GM19395 (cell line): ENCODE measurements around the gene GAPDHS.

Source experiments
- ATAC-seq: cut with Tn5 transposase; IDR thresholded peaks from one replicate; pipeline ENCODE4 v1.9.1; 2021; ENCODE audit warnings: mild to moderate bottlenecking, moderate library complexity; ENCODE audit not compliant: unreplicated experiment

Gene GAPDHS

DNA sequence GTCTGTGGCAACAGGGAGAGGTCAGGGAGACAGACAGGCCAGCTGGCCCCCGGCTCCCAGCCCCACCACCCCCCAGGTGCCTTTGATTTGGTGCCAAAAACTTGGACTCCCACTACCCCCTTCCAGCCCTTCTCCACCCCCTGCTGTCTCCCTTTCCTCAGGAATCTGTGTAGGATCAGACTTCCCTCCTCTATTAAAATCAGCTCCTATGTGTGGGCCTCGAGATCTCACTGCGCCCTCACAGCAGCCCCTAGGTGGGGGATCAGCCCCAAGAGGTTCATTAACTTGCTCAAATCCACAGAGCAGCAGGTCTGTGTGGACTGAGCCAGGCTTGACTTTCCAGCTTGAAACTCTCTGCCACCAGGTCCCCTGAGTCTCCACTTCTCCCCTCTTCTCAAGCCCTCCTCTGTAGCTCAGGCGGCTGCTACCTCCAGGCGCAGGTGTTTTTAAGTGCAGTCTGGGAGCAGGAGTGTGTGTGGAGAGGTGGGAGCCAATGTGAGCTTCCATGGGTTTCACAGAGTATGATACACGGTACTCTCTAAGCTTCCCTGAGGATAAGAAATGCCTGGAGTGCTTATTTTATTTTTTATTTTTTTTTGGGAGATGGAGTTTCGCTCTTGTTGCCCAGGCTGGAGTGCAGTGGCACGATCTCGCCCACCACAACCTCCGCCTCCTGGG lies 1.7 kb downstream of the GAPDHS start:
- no peak for ATAC-seq

DNA sequence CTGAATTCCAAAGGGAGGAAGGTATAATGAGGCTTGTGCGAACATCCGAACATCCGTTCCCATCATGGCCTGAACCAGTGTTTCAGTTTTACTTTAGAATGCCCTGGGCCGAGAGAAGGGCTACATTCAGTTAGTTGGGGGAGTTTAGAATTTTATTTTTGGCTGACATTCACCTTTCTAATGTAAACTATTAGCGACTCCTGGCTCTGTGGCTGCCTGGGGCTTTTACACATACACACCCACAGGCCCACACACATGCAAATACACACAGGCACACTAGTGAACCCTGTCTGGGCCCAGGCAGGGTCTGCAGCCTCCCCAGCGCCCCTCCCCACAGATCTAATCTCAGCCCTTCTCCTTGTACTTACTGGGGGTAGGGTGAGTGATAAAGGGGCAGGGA lies 6.1 kb downstream of the GAPDHS start:
- ATAC-seq = no peak

DNA sequence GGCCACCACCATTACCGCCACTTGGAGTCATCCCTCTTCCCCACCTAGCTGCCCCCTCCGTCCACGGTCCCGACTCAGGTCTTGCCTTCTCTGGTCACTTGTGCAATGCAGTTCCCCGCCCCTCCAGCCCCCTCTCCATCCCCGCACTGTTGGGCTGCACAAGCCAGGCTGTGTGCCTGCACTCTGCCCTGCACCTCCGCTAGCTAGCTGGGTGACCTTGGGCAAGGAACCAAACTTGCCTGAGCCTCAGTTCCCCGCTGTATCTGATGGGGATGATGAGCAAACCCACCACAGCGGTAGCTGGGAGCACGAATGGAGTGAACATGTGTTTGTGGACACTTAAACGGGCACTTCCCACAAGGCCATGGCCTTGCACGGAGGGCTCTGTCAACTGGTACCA lies 6.6 kb downstream of the GAPDHS start:
- no peak for ATAC-seq

DNA sequence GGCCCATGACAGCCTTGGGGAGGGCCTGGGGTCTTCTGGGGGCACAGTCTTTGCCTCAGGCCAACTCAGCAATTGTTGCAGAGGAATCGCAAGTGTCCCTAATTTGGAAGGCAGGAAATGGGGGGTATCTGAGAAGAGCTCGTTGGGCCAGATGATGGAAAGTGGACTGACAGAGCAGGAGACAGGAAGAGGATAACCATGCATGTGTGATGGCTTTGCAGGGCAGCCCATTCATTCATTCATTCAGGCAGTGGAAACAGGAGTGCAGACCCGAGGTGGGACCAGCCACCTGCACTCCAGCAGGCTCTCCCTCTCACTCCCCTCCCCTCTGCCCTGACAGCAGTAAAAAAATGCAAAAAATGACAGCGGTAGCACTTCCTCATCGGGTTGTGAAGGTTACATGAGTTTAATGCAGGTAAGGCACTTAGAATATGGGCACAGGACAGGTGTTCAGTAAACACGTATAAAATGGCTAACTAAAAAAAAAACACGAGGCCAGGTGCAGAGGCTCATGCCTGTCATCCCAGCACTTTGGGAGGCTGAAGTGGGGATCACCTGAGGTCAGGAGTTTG lies 7.2 kb downstream of the GAPDHS start:
- ATAC-seq = no peak

DNA sequence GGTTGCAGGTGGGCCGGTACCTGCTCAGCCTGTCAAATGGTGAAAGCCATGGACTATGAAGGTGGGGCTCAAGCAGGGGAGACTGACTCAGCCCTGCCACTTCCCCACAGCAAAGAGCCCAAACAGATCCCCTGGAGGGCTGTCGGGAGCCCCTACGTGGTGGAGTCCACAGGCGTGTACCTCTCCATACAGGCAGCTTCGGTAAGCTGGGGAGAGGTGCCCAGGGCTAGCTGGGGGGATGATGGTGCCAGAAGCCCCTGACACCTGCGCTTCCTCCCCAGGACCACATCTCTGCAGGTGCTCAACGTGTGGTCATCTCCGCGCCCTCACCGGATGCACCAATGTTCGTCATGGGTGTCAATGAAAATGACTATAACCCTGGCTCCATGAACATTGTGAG lies 9.0 kb downstream of the GAPDHS start:
- no peak for ATAC-seq

DNA sequence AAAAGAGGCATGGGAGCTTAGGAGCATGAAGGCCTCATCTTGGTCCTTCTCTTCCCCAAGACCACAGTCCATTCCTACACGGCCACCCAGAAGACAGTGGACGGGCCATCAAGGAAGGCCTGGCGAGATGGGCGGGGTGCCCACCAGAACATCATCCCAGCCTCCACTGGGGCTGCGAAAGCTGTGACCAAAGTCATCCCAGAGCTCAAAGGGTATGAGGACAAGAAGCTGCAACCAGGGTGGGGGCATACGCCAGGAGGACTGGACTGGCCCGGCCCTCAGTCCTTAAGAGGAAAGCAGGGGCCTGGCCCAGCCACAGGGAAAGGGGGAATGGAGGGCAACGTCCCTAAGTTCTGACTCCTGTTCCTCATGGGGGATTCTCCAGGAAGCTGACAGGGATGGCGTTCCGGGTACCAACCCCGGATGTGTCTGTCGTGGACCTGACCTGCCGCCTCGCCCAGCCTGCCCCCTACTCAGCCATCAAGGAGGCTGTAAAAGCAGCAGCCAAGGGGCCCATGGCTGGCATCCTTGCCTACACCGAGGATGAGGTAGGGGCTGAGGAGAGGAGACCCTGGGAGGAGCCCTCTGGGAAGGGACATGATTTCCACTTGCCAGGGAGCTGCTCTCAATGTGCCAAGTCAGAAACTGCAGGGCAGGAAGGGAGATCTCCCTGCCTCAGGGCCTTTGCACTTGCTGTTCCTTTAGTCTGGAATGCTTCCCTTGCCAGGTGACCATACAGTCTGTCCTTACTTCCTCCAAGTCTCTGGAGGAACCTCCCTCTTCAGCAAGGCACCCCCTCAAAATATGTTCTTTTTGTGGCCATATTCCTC lies 10.2 kb downstream of the GAPDHS start:
- no peak for ATAC-seq

DNA sequence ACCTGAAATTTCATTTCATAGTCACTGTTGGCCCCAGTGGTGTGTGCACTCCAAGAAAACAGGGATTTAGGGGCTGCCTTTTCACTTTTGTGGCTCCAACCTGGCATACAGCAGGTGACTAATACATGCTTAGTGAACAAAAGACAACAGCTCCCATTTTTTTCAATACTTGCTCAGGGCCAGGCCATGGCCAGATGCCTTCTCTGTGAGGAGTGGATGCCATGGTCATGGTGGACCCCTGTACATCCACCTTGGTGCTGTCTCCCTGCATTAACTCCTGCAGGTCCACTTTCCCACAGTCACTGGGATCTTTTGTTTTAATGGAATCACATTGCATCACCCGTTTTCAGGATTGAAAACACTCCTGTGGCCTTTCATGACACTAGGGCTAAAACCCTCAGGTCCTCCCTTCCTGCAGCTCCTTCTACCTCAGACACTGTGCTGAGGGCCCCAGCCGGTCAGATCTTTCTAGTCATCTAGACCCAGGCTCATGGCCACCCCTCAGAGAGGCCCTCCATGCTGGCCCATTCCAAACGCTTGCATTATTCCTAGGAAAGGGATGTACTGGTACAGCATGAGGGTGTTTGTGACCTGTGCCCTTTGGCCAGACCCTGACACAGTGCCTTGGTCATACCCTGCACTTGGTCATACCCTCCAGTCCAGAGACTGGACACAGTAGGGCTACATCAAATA lies 11.0 kb downstream of the GAPDHS start:
- no peak for ATAC-seq

DNA sequence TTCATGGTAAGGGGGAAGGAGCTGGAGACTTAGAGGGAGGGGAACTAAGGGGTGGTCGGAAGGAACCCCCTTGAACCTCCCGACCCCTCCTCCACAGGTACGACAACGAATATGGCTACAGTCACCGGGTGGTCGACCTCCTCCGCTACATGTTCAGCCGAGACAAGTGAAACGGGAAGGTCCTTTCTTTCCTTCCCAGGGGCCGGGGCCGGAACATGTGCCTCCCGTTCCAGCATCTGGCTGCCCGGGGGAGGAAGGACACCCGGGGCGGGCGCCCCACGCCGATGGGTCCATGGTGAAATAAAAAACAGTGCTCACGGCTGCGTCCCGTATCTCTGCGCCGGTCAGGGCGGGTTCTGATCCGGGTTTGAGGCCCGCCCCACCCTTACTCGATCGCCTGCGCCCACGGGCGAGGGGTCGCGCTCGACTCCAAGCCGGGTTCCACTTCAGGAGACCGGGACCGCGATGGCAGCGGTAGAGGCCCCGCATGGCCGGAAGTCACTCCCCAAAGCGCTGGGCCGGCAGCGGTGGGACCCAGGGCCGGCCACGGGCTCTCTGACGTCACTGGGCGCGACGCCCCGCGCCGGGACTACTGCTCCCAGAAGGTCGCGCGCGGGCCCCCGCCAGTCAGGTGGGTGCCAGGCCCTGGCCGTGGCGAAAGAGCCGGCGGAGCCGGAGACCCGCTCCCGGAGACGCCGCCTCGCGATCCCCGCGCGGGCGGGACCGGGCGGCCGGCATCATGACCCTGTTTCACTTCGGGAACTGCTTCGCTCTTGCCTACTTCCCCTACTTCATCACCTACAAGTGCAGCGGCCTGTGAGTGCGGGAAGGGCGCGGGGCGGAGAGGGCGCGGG lies 12.0 kb downstream of the GAPDHS start, which contains the start of gene TMEM147:
TSS of gene TMEM147 (plus strand) at position 626 of the 854 bp plus-strand sequence. CDS start at position 740, 114 bp downstream.
- peak; percentile 73 for ATAC-seq

DNA sequence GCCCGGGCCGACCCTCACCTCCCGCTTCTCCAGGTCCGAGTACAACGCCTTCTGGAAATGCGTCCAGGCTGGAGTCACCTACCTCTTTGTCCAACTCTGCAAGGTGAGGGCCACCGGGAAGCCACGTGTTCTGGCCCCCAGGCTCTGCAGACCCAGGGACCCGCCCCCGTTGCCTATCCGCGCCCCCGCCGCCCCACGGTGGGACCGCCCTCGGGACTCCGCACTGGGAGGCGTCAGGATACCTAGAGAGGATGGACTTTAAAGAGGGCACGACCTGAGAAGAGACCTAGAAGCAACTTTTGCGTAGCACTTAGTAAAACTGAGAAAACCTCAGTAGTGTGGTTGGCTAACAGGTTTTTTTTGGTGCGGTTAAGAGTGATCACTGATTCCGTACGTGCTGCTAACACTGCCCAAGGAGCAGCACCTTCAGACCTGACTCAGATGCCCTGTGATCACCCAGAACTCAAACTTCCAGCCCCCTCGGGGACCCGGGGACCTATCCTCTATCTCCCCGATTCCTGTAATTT lies 12.7 kb downstream of the GAPDHS start:
- ATAC-seq = peak; percentile 50

DNA sequence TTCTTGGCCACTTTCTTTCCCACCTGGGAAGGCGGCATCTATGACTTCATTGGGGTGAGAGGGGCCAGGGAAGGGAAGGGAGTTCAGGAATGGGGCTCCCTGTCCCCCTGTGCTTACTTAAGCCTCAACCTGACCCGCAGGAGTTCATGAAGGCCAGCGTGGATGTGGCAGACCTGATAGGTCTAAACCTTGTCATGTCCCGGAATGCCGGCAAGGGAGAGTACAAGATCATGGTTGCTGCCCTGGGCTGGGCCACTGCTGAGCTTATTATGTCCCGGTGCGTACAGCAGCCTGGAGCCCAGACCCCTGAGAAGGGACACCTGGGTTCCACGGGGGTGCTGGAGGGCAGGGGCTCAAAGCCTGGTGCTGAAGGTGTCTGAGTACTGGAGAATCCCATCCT lies 13.3 kb downstream of the GAPDHS start:
- no peak for ATAC-seq

DNA sequence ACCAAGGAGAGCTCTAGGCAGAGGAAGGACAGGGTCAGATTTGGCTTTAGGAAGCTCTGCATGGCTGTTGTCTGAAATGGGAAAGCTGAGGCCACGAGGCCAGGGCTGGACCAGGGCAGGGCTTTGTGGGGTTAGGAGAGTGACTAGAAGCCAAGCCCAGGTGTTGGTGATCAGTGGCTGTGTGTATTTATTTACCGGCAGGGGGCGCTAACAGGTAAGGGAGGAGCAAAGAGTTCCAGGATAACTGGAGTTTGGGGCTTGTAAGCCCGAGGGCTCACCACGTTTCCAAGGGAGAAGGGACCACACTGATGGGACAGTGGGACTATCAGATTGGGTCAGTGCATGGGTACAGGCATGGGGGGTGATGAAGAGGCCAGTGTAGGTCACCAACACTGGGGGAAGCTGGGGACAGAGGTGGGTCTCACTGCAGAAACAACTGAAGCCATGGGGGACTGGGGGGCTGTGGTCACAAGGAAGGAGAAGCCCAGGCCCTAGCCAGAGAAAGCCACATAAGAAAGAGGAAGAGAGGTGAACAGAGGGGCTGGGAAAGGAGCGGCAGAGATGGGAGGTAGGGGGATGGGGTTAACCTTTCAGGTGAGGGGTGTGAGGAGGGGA lies 16.0 kb downstream of the GAPDHS start:
- no peak for ATAC-seq

DNA sequence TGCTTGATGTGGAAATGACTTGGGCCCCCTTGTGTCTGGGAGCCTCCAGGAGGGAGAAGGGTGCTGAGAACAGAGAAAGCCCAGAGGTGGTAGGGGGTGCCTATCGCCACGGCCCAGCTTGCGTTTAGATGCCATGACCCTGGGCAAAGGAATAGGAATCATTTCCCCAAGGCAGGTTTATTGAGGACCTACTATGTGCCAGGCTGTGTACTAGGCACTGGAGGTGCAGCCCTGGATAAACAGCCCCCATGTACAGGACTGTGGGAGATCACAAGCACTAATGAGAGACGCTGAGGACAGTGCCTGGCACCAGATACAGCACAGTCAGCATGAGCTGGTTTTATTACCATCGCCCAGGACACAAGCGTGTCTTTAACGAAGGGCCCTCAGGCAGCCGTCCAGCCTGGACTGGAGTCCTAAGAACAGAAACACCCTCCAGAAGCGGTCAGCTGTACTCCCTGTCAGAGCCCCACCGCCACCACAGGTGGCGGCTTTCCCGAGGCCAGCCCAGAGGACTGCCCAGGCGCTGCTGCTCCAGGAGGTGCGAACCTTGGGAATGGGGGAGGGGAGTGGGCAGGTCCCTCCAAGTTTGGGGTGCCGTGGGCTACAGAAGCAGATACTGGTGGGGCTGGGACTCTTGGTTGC lies 16.7 kb downstream of the GAPDHS start:
- ATAC-seq = no peak

DNA sequence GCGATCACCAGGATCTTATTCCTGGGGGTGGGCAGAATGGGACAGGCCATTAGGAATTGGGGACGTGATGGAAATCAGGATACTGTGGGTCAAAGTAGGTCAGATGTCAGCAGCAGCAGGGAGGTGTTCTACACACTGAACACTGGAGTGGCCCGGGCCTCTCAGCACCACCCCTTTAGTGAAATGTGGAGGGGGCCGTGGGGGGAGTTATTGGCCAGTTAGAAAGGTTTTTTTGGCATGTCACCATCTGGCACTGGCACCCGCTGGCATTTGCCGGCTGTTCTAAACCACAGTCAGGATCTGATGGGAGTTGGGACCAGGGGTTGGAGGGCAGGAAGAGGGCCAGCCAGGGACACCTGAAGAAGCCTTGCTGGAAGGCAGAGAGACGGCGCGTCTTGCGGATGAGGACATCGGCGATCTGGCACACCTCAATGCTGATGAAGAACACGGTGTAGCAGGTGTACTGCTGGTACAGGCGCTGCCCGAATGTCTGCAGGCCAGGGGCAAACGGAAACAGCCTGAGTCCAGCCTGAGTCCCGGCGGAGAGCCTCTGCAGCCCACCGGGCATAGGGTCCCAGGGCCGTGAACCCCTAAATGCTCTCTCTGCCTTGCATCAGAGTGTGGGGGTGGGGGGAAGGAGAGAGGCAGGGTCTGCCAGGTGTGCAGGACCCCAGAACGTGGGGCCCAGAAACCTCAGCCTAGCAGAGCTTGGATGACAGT lies 18.0 kb downstream of the GAPDHS start:
- no peak for ATAC-seq

DNA sequence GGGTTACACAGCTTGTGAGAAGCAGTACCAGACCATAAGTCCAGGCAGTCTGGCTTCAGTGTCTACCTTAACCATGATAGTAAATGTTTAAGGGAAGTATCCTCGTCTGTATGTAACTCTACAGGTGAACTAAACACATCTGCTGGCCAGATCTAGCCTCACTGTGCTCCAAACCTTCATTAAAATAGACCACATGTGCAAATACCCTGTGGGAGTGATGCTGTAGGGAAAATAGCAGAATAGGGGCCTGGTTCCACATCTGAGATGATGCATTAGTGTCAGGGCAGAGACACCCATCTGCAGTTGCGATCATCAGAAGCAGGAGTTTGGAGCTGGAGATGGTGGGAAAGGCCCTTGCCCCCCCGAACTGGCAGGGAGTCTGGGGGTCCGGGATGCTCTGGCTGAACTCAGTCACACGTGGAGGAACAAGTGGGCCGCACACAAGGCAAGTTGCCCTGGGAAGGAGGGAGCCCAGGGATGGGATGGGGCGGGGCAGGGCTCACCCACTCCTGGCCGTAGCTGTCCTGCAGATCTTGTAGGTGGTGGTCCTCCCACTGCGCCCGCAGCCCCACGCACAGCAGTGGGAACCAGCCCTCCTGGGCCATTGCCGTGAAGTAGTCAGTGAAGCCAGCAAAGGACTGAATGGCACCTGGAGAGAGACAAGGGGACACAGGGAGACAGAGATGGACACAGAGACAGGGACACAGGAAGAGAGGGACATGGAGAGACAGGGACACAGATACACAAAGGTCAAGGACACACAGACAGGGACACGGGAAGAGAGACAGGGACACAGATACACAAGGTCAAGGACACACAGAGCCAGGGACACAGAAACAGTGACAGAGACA lies 19.5 kb downstream of the GAPDHS start:
- ATAC-seq = no peak

DNA sequence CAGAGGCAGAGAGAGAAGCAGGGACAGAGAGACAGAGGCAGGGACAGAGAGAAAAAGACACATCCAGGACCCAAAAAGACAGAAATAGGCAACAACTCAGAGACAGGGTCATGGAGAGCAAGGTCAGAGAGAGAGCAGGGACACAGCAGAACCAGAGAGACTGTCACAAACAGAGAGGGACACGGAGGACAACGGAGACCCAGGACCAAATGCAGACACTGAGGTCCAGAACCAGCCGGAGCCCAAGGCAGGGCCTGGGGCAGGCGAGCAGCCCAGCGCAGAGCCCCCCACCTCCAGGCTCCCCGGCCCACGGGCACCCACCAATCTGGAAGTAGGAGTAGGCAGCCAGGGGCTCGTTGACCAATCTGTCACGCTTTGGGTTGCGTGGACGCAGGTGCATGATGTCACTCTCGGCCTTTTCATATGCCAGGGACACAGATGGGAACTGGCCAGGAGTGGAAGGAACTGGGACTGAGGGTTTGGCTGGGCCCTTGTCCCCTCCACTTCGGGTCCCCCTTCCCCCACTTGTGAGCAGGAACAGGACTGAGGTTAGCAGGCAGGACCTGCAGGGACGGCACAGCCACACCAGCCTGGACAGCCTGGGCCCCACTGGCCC lies 20.2 kb downstream of the GAPDHS start:
- ATAC-seq = no peak

DNA sequence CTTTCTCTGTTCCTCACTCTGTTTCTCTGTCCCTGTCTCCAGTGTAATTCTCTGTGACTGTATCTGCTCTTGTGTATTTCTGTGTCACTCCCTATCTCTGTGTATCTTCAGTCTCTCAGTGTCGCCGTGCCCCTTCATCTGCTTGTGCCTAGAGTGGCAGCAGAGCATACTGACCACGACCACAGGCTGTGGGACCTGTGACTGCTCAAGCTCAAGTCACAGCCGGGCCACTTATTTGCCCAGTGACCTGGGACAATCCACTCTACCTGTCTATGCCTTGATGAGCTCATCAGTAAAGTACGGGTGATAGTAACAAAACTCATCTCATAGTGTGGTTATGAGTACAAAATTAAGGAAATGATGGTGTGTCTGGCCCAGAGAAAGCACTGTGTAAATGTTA lies 20.8 kb downstream of the GAPDHS start:
- ATAC-seq = no peak

DNA sequence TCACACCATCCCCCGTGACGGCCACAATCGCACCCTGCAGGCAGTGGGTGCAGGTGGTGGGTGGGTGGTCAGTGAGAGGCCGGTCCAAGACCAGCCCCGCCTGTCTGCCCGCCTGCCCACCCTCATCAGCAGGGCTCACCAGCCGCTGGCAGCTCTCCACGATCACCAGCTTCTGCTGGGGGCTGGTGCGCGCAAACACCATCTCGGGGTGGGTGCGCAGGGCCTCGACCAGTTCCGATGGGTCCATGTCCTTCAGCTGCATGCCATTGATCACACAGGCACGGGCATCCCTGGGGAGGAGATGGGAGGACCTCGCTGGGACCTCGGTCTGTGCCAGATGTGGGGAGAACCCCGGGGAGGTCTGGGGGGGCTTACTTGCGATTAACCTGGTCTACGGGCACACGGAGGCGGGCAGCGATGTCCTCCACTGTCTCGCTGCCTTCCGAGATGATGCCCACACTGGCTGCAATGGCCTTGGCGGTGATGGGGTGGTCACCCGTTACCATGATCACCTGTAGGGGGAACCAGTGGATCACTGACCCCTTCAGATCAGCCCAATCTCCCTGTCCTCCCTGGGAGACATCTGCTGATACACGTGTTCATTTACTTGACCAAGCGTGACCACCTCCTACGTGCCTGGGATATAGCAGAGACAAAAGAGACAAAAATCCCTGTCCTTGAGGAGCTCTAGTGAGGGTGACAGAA lies 22.2 kb downstream of the GAPDHS start:
- no peak for ATAC-seq
